ENCODE data around the gene ADAMTS14.

The ADAMTS14 gene

GRCh38 chr10:70803775-70804420, 131.6 kb downstream of the ADAMTS14 start:
- no peak overlapping the region for H3K4me3 ChIP-seq (ENCODE audit: low read depth, low read length)
- TF ChIP-seq CTCF (IDR thresholded peaks at IDR 0.05; ENCODE audit: low read depth, low read length) = no peak

DNA sequence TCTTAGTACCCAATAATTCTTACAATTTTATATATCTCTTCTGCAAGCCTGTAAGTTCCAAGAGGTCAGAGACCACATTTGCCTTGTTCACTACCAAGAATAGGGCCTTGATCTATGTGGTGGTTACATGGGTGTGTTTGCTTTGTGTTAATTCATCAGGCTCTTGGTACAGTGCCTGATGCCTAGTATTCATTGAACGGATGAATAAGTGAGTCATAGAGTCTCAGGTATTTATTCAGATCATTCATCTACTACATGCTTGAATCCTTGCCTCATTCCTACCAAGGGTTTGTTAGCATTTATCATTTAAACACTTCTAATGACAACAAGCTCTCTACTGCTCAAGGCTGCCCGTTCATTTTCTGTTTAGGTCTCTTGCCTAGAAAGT, 132.1 kb downstream of the ADAMTS14 start:
- no peak overlapping the region for H3K4me3 ChIP-seq (ENCODE audit: low read depth, low read length)
- no peak for TF ChIP-seq CTCF (IDR thresholded peaks at IDR 0.05; ENCODE audit: low read depth, low read length)

GRCh38 chr10:70805619-70806215, 133.4 kb downstream of the ADAMTS14 start:
- no peak overlapping the region for H3K4me3 ChIP-seq (ENCODE audit: low read depth, low read length)
- TF ChIP-seq CTCF (IDR thresholded peaks at IDR 0.05; ENCODE audit: low read depth, low read length) = no peak

DNA sequence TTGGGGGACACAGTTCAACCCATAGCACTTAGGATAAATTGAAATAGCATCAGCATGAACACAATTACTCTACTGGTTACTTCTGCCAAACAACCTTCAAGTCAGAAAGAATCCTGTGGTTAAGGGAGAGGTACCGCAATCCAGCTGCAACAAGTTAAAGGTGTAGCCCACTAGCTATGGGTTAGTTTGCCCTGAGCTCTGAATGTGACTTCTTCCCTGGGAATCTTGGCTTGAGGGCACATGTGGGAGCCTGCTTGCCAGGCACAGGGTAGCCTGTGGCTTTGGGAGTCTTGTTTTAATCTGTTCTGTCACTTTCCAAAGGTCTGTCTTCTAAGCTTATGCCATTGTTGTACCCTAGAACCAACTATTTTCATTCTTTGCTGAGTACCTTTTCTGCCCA, 134.5 kb downstream of the ADAMTS14 start:
- TF ChIP-seq CTCF (IDR thresholded peaks at IDR 0.05; ENCODE audit: low read depth, low read length) = no peak
- H3K4me3 ChIP-seq (ENCODE audit: low read depth, low read length) = no peak overlapping the region

- no peak for TF ChIP-seq CTCF (IDR thresholded peaks at IDR 0.05; ENCODE audit: low read depth, low read length)
- no peak overlapping the region for H3K4me3 ChIP-seq (ENCODE audit: low read depth, low read length)
These were observed 135.2 kb downstream of the ADAMTS14 start for GRCh38 chr10:70807556-70807955.

DNA sequence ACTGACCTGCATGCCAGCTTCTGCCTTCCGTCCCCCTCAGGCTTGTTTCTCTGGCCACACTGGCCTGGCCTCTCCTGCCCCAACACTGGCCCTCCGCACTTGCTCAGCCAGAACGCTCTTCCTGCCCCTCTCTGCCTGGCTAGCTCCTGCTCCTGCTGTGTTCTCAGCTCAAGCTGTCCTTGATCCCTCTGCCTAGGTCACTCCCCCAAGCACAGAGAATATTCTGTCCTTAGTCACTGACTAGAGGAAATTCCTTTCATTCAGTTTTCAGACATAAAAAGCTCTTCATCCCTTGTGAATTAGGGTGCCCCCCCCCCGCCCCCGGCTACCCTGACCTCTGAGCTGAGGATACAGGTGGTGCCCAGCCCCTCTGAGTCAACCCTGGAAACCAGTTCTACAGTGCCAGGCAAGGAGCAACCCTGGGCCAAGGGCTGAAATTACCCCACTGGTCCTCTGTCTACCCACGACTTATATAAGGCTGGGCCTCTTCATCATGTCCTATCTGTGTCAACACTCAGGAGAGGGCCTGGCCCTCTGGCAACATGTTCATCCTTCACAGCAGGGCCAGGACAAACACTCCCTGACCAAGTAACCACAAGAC, 136.8 kb downstream of the ADAMTS14 start:
- no peak overlapping the region for H3K4me3 ChIP-seq (ENCODE audit: low read depth, low read length)
- TF ChIP-seq CTCF (IDR thresholded peaks at IDR 0.05; ENCODE audit: low read depth, low read length) = no peak

DNA sequence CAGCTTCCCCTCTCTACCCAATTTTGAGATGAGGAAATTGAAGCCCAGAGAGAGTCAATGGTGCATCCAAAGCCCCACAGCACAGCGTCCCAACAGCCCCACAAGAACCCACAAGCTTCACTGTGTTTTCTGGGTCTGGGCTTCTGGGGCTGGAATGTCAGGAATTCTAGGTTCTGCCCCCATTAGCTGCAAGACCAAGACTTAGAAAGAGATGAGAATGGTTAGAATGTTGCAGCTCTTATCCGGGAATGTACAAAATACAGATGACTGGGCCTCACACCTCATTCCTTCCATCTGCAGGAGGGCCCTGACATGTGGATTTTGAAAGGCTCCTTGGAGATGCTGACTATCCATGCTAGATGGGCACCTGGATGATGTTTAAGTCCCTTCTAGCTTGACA, 137.4 kb downstream of the ADAMTS14 start:
- no peak for TF ChIP-seq CTCF (IDR thresholded peaks at IDR 0.05; ENCODE audit: low read depth, low read length)
- H3K4me3 ChIP-seq (ENCODE audit: low read depth, low read length) = no peak overlapping the region
